B cell (primary cell): ENCODE results near the gene DPEP2. TPM values are rescaled to one million over a fixed set of nuclear protein-coding genes. Genes with fewer than 3 reads are reported as not detected.
A peak's percentile ranks its signal among the peaks of the same experiment; 100 is the strongest.

Experiments
- ATAC-seq: fragments of 200-7000 bp; cut with Tn5 transposase; one replicate; pipeline ENCODE4 v1.10.0; 2021; ENCODE audit warnings: low read depth, mild to moderate bottlenecking, moderate number of reproducible peaks, moderate library complexity
- CTCF ChIA-PET: fragments of 350-600 bp; sonication (Branson Sonifier 250); formaldehyde crosslinking; loops from one replicate; lab custom pipeline; 2021; ENCODE audit warnings: antibody characterized with exemption, inconsistent platforms; lab: Charles Lee
- POLR2A ChIA-PET: fragments of 350-600 bp; sonication (Branson Sonifier 250); formaldehyde crosslinking; loops from one replicate; lab custom pipeline; 2021; ENCODE audit warnings: antibody characterized with exemption; lab: Charles Lee
- DNase-seq: peaks from one replicate; pipeline ENCODE4 v3.0.0; 2013
- H2AFZ ChIP-seq: 2 replicates; pipeline ENCODE4 v1.6.1; 2012; ENCODE audit warnings: mild to moderate bottlenecking, low read depth, low read length; ENCODE audit not compliant: insufficient read depth, poor library complexity, severe bottlenecking
- H3K27ac ChIP-seq, 2 donors: 1 replicate in 1 of 2; 2 replicates in 1 of 2; pipeline ENCODE4 v1.5.1; 2012 to 2013; ENCODE audit warnings: low read length in 2 of 2, mild to moderate bottlenecking in 2 of 2, moderate library complexity in 1 of 2
- H3K27me3 ChIP-seq, 4 experiments: fragments of 200-600 bp in 1 of 4; sonication (generic) in 1 of 4; replicated peaks in 1 of 4; 1 replicate in 2 of 4; 2 replicates in 2 of 4; pipeline versions ENCODE4 v1.6.1 to v1.7.0; 2013 to 2016; ENCODE audit warnings: low read length in 3 of 4, mild to moderate bottlenecking in 2 of 4, mixed read lengths in 1 of 4, moderate library complexity in 1 of 4; ENCODE audit not compliant: insufficient read depth in 4 of 4, control insufficient read depth in 3 of 4; ENCODE audit errors: control extremely low read depth in 1 of 4
- H3K36me3 ChIP-seq, 2 experiments: replicated peaks in 1 of 2; 1 replicate in 1 of 2; 2 replicates in 1 of 2; pipeline versions ENCODE4 v1.6.1 to v1.7.1; 2013; ENCODE audit warnings: low read length in 1 of 2; ENCODE audit not compliant: insufficient read depth in 2 of 2, control insufficient read depth in 1 of 2; ENCODE audit errors: control extremely low read depth in 1 of 2, extremely low read depth in 1 of 2
- H3K4me1 ChIP-seq, 2 donors: fragments of 200-600 bp in 1 of 2; sonication (generic) in 1 of 2; 1 replicate in 1 of 2; 2 replicates in 1 of 2; pipeline versions ENCODE4 v1.5.1 to v1.6.1; 2013 to 2017; ENCODE audit warnings: low read length in 2 of 2; ENCODE audit not compliant: control insufficient read depth in 2 of 2, insufficient read depth in 2 of 2
- H3K4me2 ChIP-seq: replicated peaks from 2 replicates; pipeline ENCODE3; 2012; ENCODE audit warnings: mild to moderate bottlenecking, low read depth, low read length; ENCODE audit not compliant: poor library complexity, severe bottlenecking
- H3K4me3 ChIP-seq, 5 experiments: fragments of 200-600 bp in 1 of 5; sonication (generic) in 1 of 5; 1 replicate in 3 of 5; 2 replicates in 2 of 5; pipeline versions ENCODE4 v1.5.1 to v1.7.0; 2011 to 2016; ENCODE audit warnings: low read length in 4 of 5, mild to moderate bottlenecking in 4 of 5, low read depth in 2 of 5, control low read depth in 1 of 5, moderate library complexity in 1 of 5; ENCODE audit not compliant: insufficient read depth in 1 of 5; ENCODE audit errors: control extremely low read depth in 1 of 5, extremely low read depth in 1 of 5
- H3K79me2 ChIP-seq: fragments of 200-600 bp; sonication (generic); one replicate; pipeline ENCODE4 v1.6.0; 2016; ENCODE audit warnings: low read length; ENCODE audit not compliant: control insufficient read depth, insufficient read depth
- H3K9ac ChIP-seq: fragments of 200-600 bp; sonication (generic); 2 replicates; pipeline ENCODE4 v1.6.1; 2017; ENCODE audit warnings: mild to moderate bottlenecking, low read length, moderate library complexity
- H3K9me3 ChIP-seq, 3 donors: one replicate each; pipeline versions ENCODE4 v1.6.1 to v1.7.1; 2013; ENCODE audit warnings: low read length in 2 of 3; ENCODE audit not compliant: control insufficient read depth in 2 of 3, insufficient read depth in 1 of 3; ENCODE audit errors: control extremely low read depth in 1 of 3
- H4K20me1 ChIP-seq: 2 replicates; pipeline ENCODE4 v1.6.0; 2012; ENCODE audit warnings: mild to moderate bottlenecking, low read length; ENCODE audit not compliant: insufficient read depth, control insufficient read depth, poor library complexity, severe bottlenecking
- H3K27ac Mint-ChIP-seq: one replicate; pipeline ENCODE4 v1.8.0; 2021; ENCODE audit warnings: mixed read lengths
- H3K27me3 Mint-ChIP-seq: one replicate; pipeline ENCODE4 v1.8.0; 2021; ENCODE audit warnings: mixed read lengths
- H3K4me1 Mint-ChIP-seq: one replicate; pipeline ENCODE4 v1.8.0; 2021; ENCODE audit warnings: mixed read lengths
- H3K4me3 Mint-ChIP-seq: one replicate; pipeline ENCODE4 v1.8.0; 2021; ENCODE audit warnings: mixed read lengths
- H3K9me3 Mint-ChIP-seq: one replicate; pipeline ENCODE4 v1.8.0; 2022; ENCODE audit warnings: mixed read lengths; ENCODE audit not compliant: insufficient read depth
- CTCF ChIP-seq: fragments of 200-600 bp; IDR thresholded peaks from one replicate; pipeline ENCODE4 v1.8.0; 2022; ENCODE audit warnings: antibody characterized with exemption, mild to moderate bottlenecking
- EZH2 ChIP-seq: IDR thresholded peaks from 2 replicates; pipeline ENCODE4 v1.6.1; 2012; ENCODE audit warnings: borderline replicate concordance, low read depth, mild to moderate bottlenecking, moderate library complexity, low read length; ENCODE audit not compliant: insufficient read depth, poor library complexity, severe bottlenecking
- WGBS: methylation state at CpG from one replicate; pipeline ENCODE4 v1.1.5; 2013; ENCODE audit warnings: missing lambda C conversion rate; ENCODE audit not compliant: insufficient coverage; 5-methylcytosine and 5-hydroxymethylcytosine counted together
- intact Hi-C: fragments of 100-400 bp; cut with micrococcal nuclease; formaldehyde crosslinking; loops from one replicate; pipeline ENCODE4 v1.10.0; 2022
- polyA plus RNA-seq: library from polyadenylated mRNA; depleted of rRNA; stranded (reverse); fragments of >200 nt; gene quantifications from 2 replicates; pipeline ENCODE4 v1.2.3, GENCODE V29; 2012
- total RNA-seq, 2 donors: library from RNA; stranded (reverse); fragments of 120-200 nt in 1 of 2; gene quantifications; 1 replicate in 1 of 2; 2 replicates in 1 of 2; pipeline versions ENCODE4 v1.2.3 to v1.2.4, GENCODE V29; 2013 to 2022

Gene DPEP2
- total and polyA plus RNA-seq, 2 donors (not counting 1 experiment from before 2014, with no cell fraction given), result 123 to 150 TPM

- 90% methylated on average over 2 of the region's 8 CpGs for WGBS
- peaks cover 21 to 25% of the 10 kb centered on the region in 2 donors for H3K4me1 ChIP-seq
- Mint-ChIP-seq H3K4me1 (peaks cover 24% of the 10 kb centered on the region), H3K27ac (no peak overlapping the region), H3K9me3 (no peaks in the 10 kb centered on the region), H3K4me3 (no peak overlapping the region), H3K27me3 (no peaks in the 10 kb centered on the region)
- CTCF ChIA-PET, result interaction anchor here (1.0 to 1.1 kb wide), 2 partner anchors 14 to 23 kb away, joined by 3 read pairs; no protein-coding TSS in a partner anchor
- H3K27me3 ChIP-seq, result no peaks in the 10 kb centered on the region
- ATAC-seq (no peak), DNase-seq (no peak)
- H3K36me3 ChIP-seq, result peaks cover 0 to 14% of the 10 kb centered on the region in 2 experiments
- no peak overlapping the region for H3K4me2 ChIP-seq
- no peak overlapping the region for H2AFZ ChIP-seq
- no peak for TF ChIP-seq CTCF
- no peak overlapping the region for H3K9ac ChIP-seq
- intact Hi-C loops, result no loop called here
- POLR2A ChIA-PET, result interaction anchor here (0.7 kb wide), 1 partner anchor 14 kb away, joined by 3 read pairs; no protein-coding TSS in a partner anchor
- H3K9me3 ChIP-seq, result no peaks in the 10 kb centered on the region
- H3K79me2 ChIP-seq, result peaks cover 33% of the 10 kb centered on the region
- H3K27ac ChIP-seq, result no peak overlapping the region
- H4K20me1 ChIP-seq, result peaks cover 18% of the 10 kb centered on the region
- no peak overlapping the region for H3K4me3 ChIP-seq
Measured at GRCh38 chr16:68019167-68019680, 19.9 kb upstream of the DPEP2 start.

GRCh38 chr16:68015681-68016080, 16.4 kb upstream of the DPEP2 start, which contains the start of gene DPEP2NB:
DPEP2NB (minus strand) TSS chr16:68015911; CDS start chr16:68015770, 141 bp downstream.
- H3K27ac Mint-ChIP-seq, result peak within 1 kb of the TSS; percentile 20
- TF ChIP-seq CTCF, result no peak
- TF ChIP-seq EZH2, result no peak
- H4K20me1 ChIP-seq, result no peaks in the 10 kb centered on the region
- H3K4me1 Mint-ChIP-seq, result peaks cover 8% of the 10 kb centered on the region
- no peaks in the 10 kb centered on the region for H3K27me3 Mint-ChIP-seq
- no peak within 1 kb of the TSS for H3K4me3 ChIP-seq
- no peak within 1 kb of the TSS for H3K9ac ChIP-seq
- no peak within 1 kb of the TSS for H3K4me2 ChIP-seq
- ATAC-seq (no peak), DNase-seq (no peak)
- POLR2A ChIA-PET, result interaction anchor here (1.3 kb wide), 1 partner anchor 10 kb away, joined by 7 read pairs; no protein-coding TSS in a partner anchor
- H3K4me3 Mint-ChIP-seq, result no peak within 1 kb of the TSS
- H3K9me3 Mint-ChIP-seq, result no peaks in the 10 kb centered on the region
- no peak within 1 kb of the TSS for H2AFZ ChIP-seq
- 91% methylated on average over 3 of the region's 5 CpGs for WGBS
- H3K27ac ChIP-seq, result no peak within 1 kb of the TSS
- intact Hi-C loops, result no loop called here
- peaks cover 3% of the 10 kb centered on the region for H3K79me2 ChIP-seq
- no peaks in the 10 kb centered on the region for H3K9me3 ChIP-seq
- peaks cover 4 to 13% of the 10 kb centered on the region in 2 donors for H3K4me1 ChIP-seq
- H3K27me3 ChIP-seq, result no peaks in the 10 kb centered on the region
- no peaks in the 10 kb centered on the region for H3K36me3 ChIP-seq
- CTCF ChIA-PET, result interaction anchor here (0.6 to 2.6 kb wide), 4 partner anchors 8 to 200 kb away, joined by 3 to 8 read pairs (median 4); no protein-coding TSS in a partner anchor
